Measurements from ENCODE around the gene PLA2G6.

- TF ChIP-seq CTCF (IDR thresholded peaks at IDR 0.05) (no peak), POLR2A (IDR thresholded peaks at IDR 0.05) (no peak)
Measured at GRCh38 chr22:38175206-38176118, 6.2 kb downstream of the PLA2G6 start.

Measured in ovary (tissue), 3 donors.